MM.1S (cell line): Measurements from ENCODE around the gene R3HDM2.

Experiments
- EZH2 ChIP-seq: fragments of 300-600 bp; sonication (generic); optimal IDR thresholded peaks from 2 replicates; pipeline ENCODE3; 2017; ENCODE audit warnings: low read depth, mild to moderate bottlenecking, antibody characterized with exemption, low read length, mixed read lengths
- EZH2phosphoT487 ChIP-seq: fragments of 300-600 bp; sonication (generic); IDR thresholded peaks from 2 replicates; pipeline ENCODE4 v1.6.1; 2018; ENCODE audit warnings: antibody characterized with exemption, low read length
- TF ChIP-seq, protein P1 (sequence below): fragments of 300-600 bp; sonication (generic); IDR thresholded peaks from 2 replicates; pipeline ENCODE4 v1.5.1; 2016; ENCODE audit warnings: antibody characterized with exemption, low read length, mixed read lengths

DNA sequence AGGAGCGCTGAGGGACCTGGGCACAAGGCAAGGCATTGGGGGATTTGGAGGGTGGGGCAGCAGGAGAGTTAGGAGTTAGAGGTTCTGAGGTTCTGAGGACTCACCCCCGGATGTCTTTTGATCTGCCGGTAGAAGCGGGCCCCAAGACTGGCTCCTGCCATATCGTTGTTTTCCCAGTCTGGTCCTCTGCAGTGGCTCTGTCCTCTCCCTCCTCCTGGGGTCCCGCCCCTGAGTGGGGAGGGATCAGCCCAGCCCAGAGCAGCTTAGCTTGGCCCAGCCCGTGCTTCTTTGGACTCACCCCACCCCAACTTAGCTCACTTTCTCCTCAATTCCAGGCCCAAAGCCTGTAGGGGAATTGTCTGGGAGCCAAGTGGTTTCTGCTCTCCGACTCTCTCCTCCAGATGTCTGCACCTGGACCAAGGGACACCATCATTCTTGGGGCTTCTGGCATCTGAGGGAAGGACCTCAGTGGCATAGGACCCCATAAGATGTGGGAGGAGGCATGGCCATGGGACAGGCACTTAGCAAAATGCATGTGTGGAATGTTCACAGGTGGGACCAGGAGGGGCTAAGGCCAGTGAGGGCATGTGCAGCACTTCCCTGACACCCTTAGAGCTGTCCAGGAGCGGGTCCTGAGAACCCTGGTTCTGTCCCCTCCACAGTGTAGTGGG lies 193.8 kb downstream of the R3HDM2 start:
- TF ChIP-seq, protein P1, sequence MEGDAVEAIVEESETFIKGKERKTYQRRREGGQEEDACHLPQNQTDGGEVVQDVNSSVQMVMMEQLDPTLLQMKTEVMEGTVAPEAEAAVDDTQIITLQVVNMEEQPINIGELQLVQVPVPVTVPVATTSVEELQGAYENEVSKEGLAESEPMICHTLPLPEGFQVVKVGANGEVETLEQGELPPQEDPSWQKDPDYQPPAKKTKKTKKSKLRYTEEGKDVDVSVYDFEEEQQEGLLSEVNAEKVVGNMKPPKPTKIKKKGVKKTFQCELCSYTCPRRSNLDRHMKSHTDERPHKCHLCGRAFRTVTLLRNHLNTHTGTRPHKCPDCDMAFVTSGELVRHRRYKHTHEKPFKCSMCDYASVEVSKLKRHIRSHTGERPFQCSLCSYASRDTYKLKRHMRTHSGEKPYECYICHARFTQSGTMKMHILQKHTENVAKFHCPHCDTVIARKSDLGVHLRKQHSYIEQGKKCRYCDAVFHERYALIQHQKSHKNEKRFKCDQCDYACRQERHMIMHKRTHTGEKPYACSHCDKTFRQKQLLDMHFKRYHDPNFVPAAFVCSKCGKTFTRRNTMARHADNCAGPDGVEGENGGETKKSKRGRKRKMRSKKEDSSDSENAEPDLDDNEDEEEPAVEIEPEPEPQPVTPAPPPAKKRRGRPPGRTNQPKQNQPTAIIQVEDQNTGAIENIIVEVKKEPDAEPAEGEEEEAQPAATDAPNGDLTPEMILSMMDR = no peak
- no peak for TF ChIP-seq EZH2
- TF ChIP-seq EZH2phosphoT487 = no peak
